ENCODE data around the gene TNRC6A. TPM values are rescaled to one million over a fixed set of nuclear protein-coding genes. Genes with fewer than 3 reads are reported as not detected.
A peak's percentile ranks its signal among the peaks of the same experiment; 100 is the strongest.

Gene TNRC6A
- total and polyA plus RNA-seq, 9 of the 15 experiments (the other 6 are each of a cell fraction or from before 2014, with no cell fraction given) = 3.4 to 32.1 (median 26.6) TPM

- TF ChIP-seq ZMIZ1 (IDR thresholded peaks at IDR 0.05; ENCODE audit: low read depth in 2 of 2, low read length in 2 of 2) (peak in 1 of 2 experiments; percentile 77; a peak in 1 of 4 replicates), MAZ (CRISPR knock-in tag; conservative IDR thresholded peaks at IDR 0.05 in 1 of 2, IDR thresholded peaks at IDR 0.05 in 1 of 2) (0 out of 4 replicates have a peak, but pooled peaks of 1 of the 2 experiments have one; percentile 9), PML (IDR thresholded peaks at IDR 0.05; ENCODE audit: low read length) (peak; percentile 85), USF2 (CRISPR knock-in tag; IDR thresholded peaks at IDR 0.05) (peak; percentile 61), MAX (CRISPR knock-in tag; IDR thresholded peaks at IDR 0.05) (peak; percentile 84), SMARCA4 (IDR thresholded peaks at IDR 0.05) (peak; percentile 88), KDM1A (IDR thresholded peaks at IDR 0.05) (peak; percentile 69 to 81), BHLHE40 (IDR thresholded peaks at IDR 0.05; ENCODE audit: low read length) (peak; percentile 94), ATF4 (CRISPR knock-in tag; IDR thresholded peaks at IDR 0.05) (0 out of 2 replicates have a peak, but pooled peaks have one; percentile 52), ARID1B (IDR thresholded peaks at IDR 0.05) (peak; percentile 96), POLR2AphosphoS5 (IDR thresholded peaks at IDR 0.05; ENCODE audit: control insufficient read depth, insufficient read depth, low read depth, low read length) (peak; percentile 85)
Observed at GRCh38 chr16:24707760-24708159, 21.7 kb upstream of the TNRC6A start (continued).
